GM10847 (cell line): ENCODE results near the gene KRTAP9-6.

Source experiments
- POLR2A ChIP-seq: IDR thresholded peaks from 2 replicates; pipeline ENCODE4 v1.6.1; 2011; ENCODE audit not compliant: insufficient read length; ENCODE audit errors: extremely low read depth

KRTAP9-6 gene

GRCh38 chr17:41302981-41303380 is 37.8 kb downstream of the KRTAP9-6 start:
- no peak for TF ChIP-seq POLR2A

DNA sequence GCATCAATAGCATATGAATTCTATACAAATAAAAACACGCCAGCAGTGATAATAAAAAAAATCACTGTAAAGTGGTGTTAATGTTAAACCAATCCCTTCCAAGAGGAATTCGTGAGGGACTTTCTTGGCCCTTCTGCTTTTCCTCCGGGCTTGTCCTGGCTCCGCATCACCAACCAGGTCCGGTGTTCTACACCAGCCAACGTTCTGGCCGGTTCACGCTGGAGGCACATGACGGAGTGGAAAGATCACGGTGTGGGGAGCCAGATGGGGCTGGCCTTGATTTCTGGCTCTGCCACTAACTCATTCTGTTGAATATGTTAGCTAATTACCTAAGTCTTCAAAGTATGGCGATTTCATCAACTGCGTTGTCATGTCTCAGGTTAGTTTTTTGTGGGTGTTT is 38.9 kb downstream of the KRTAP9-6 start:
- TF ChIP-seq POLR2A = no peak

DNA sequence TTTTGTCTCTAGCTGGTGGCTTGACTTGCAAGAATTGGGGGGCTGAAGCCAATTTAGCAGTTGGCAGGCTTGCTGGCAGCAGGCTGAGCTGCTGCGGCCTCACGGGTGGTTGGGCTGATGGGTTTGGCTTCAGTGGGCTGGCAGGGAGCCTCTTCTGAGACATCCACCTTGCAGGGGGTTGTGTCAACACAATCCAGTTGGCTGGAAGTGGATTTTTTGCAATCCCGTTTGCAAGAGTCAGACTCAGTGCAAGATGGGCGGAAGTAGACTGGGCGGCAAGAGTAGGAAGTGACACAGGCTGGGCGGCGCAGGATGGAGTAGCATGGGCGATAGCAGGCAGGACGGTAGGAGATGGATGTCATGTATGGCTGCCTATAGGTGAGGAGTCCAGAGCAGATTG is 42.5 kb downstream of the KRTAP9-6 start:
- TF ChIP-seq POLR2A = no peak

DNA sequence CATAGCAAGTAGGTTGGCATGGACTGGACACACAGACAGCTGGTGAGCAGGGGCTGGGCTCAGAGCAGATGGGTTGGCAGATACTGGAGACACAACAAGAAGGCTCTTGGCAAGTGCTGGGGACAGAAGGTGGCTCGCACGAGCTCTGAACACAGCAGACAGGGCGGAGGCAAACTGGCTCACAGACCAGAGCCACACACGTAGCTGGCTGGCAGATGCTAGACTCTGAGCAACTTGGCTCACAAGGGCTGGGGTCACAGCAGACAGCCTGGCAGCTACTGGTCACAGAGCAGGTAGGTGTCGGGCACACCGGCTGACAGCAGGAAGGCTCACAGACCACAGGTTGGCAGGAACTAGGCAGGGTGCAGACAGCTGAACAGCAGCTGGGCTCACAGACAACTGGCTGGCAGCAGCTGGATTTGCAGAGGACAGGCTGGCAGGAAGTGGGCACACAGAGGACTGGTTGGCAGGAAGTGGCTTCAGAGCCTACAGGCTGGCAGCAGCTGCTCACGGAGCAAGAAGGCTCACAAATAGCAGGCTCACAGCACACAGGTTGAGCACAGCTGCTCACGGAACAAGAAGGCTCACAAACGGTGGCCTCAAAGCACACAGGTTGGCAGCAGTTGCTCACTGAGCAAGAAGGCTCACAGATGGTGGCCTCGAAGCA is 43.2 kb downstream of the KRTAP9-6 start:
- no peak for TF ChIP-seq POLR2A

- TF ChIP-seq POLR2A = no peak
Measured at GRCh38 chr17:41308918-41309359, 43.8 kb downstream of the KRTAP9-6 start, which contains the start of gene KRTAP16-1. Gene KRTAP16-1, minus strand, starts transcription at chr17:41309309. Its CDS starts 56 bp downstream, at chr17:41309253.

DNA sequence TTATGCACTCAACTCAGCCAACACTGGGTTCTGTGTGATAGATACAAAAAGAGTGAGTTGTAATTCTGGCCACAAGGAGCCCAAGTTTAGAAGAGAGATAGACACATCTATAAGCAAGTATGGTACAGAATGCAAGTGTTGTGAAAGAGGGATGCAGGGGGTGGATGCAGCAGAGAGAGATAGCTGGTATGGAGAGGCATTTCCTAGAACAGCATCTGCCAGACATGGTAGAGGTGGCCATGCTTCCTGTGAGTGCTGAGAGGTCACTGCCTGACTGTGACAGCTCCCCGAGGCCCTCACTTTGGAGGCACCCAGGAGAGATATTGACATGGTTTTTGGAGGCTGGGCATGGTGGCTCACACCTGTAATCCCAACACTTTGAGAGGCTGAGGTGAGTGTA is 45.9 kb downstream of the KRTAP9-6 start:
- no peak for TF ChIP-seq POLR2A

- TF ChIP-seq POLR2A = no peak
Measured at GRCh38 chr17:41315204-41315794, 50.1 kb downstream of the KRTAP9-6 start, which contains the start of gene KRTAP17-1. Gene KRTAP17-1, minus strand, starts transcription at chr17:41315710. Its CDS starts 60 bp downstream, at chr17:41315650.
